ENCODE data around the gene FYB2.

- TF ChIP-seq POLR2A (IDR thresholded peaks at IDR 0.05) (no peak), CTCF (IDR thresholded peaks at IDR 0.05) (no peak)
Measured at GRCh38 chr1:56867491-56867890, 48.3 kb upstream of the FYB2 start.
